H9 (cell line): Measurements from ENCODE around the gene CAND2. TPM values are rescaled to one million over a fixed set of nuclear protein-coding genes. Genes with fewer than 3 reads are reported as not detected.
A peak's percentile ranks its signal among the peaks of the same experiment; 100 is the strongest.

Source experiments
- DNase-seq: peaks from one replicate; pipeline ENCODE4 v3.0.0-alpha.2; 2017
- H2AFZ ChIP-seq: one replicate; pipeline ENCODE4 v1.6.1; 2013; ENCODE audit warnings: mild to moderate bottlenecking, low read length, control low read depth, moderate library complexity
- H2AK5ac ChIP-seq: 2 replicates; pipeline ENCODE4 v1.6.1; 2013; ENCODE audit warnings: low read length, control low read depth, mixed read lengths; ENCODE audit not compliant: insufficient read length
- H2BK120ac ChIP-seq: one replicate; pipeline ENCODE4 v1.6.1; 2013; ENCODE audit warnings: low read depth, mild to moderate bottlenecking, low read length, control low read depth, inconsistent platforms; ENCODE audit not compliant: poor library complexity, severe bottlenecking
- H2BK12ac ChIP-seq: 2 replicates; pipeline ENCODE4 v1.6.1; 2013; ENCODE audit warnings: low read length, control low read depth, mixed read lengths, low read depth; ENCODE audit not compliant: insufficient read length
- H2BK15ac ChIP-seq: 2 replicates; pipeline ENCODE4 v1.6.1; 2013; ENCODE audit warnings: low read depth, low read length, control low read depth
- H2BK20ac ChIP-seq: one replicate; pipeline ENCODE4 v1.6.1; 2013; ENCODE audit warnings: low read depth, mild to moderate bottlenecking, low read length, control low read depth, inconsistent platforms; ENCODE audit not compliant: poor library complexity, severe bottlenecking
- H2BK5ac ChIP-seq: 2 replicates; pipeline ENCODE4 v1.6.1; 2013; ENCODE audit warnings: low read length, control low read depth, mixed read lengths; ENCODE audit not compliant: insufficient read length
- H3K14ac ChIP-seq: 2 replicates; pipeline ENCODE4 v1.6.1; 2013; ENCODE audit warnings: low read length, control low read depth; ENCODE audit not compliant: insufficient read depth
- H3K18ac ChIP-seq: 2 replicates; pipeline ENCODE4 v1.6.1; 2013; ENCODE audit warnings: low read depth, mild to moderate bottlenecking, mixed read lengths, low read length, control low read depth; ENCODE audit not compliant: insufficient read length
- H3K23ac ChIP-seq: 2 replicates; pipeline ENCODE4 v1.6.1; 2013; ENCODE audit warnings: low read length, control low read depth, mixed read lengths, low read depth; ENCODE audit not compliant: insufficient read length
- H3K23me2 ChIP-seq: 2 replicates; pipeline ENCODE4 v1.6.1; 2013; ENCODE audit warnings: low read depth, mild to moderate bottlenecking, mixed read lengths, low read length, control low read depth; ENCODE audit not compliant: insufficient read length, poor library complexity, severe bottlenecking
- H3K27ac ChIP-seq: 2 replicates; pipeline ENCODE4 v1.5.1; 2013; ENCODE audit warnings: low read length, control low read depth, mixed read lengths, low read depth; ENCODE audit not compliant: insufficient read length
- H3K27me3 ChIP-seq: 2 replicates; pipeline ENCODE4 v1.6.1; 2013; ENCODE audit warnings: low read length, control low read depth, inconsistent platforms; ENCODE audit not compliant: insufficient read depth
- H3K4ac ChIP-seq: 2 replicates; pipeline ENCODE4 v1.6.1; 2013; ENCODE audit warnings: low read depth, mild to moderate bottlenecking, control low read depth, inconsistent platforms, low read length, moderate library complexity
- H3K4me1 ChIP-seq: 2 replicates; pipeline ENCODE4 v1.6.1; 2013; ENCODE audit warnings: low read length, control low read depth, inconsistent platforms; ENCODE audit not compliant: insufficient read depth
- H3K4me2 ChIP-seq: 2 replicates; pipeline ENCODE4 v1.6.1; 2013; ENCODE audit warnings: low read length, control low read depth, mixed read lengths; ENCODE audit not compliant: insufficient read length, insufficient read depth
- H3K56ac ChIP-seq: 2 replicates; pipeline ENCODE4 v1.6.1; 2013; ENCODE audit warnings: low read depth, mild to moderate bottlenecking, mixed read lengths, low read length, control low read depth; ENCODE audit not compliant: insufficient read length
- H3K79me1 ChIP-seq: 2 replicates; pipeline ENCODE4 v1.6.1; 2013; ENCODE audit warnings: low read depth, mild to moderate bottlenecking, moderate library complexity, low read length, control low read depth, inconsistent platforms; ENCODE audit not compliant: insufficient read depth, poor library complexity, severe bottlenecking
- H3K79me2 ChIP-seq: 2 replicates; pipeline ENCODE4 v1.6.1; 2013; ENCODE audit warnings: low read length, control low read depth, inconsistent platforms; ENCODE audit not compliant: insufficient read depth
- H3K9ac ChIP-seq: 2 replicates; pipeline ENCODE4 v1.6.1; 2013; ENCODE audit warnings: low read length, control low read depth, mixed read lengths; ENCODE audit not compliant: insufficient read length; ENCODE audit errors: extremely low read depth
- H3K9me3 ChIP-seq: one replicate; pipeline ENCODE4 v1.6.1; 2013; ENCODE audit warnings: low read depth, low read length, inconsistent platforms; ENCODE audit not compliant: control insufficient read depth
- H3T11ph ChIP-seq: one replicate; pipeline ENCODE4 v1.6.1; 2013; ENCODE audit warnings: mild to moderate bottlenecking, low read length, control low read depth, inconsistent platforms
- H4K20me1 ChIP-seq: one replicate; pipeline ENCODE4 v1.6.1; 2013; ENCODE audit not compliant: control insufficient read depth, insufficient read length, insufficient read depth
- H4K5ac ChIP-seq: 2 replicates; pipeline ENCODE4 v1.6.1; 2013; ENCODE audit warnings: low read depth, mild to moderate bottlenecking, mixed read lengths, low read length, control low read depth; ENCODE audit not compliant: insufficient read length
- H4K8ac ChIP-seq: replicated peaks from 2 replicates; pipeline ENCODE4 v1.6.1; 2013; ENCODE audit warnings: low read length, control low read depth, mixed read lengths, low read depth; ENCODE audit not compliant: insufficient read length
- H4K91ac ChIP-seq: 2 replicates; pipeline ENCODE4 v1.6.1; 2013; ENCODE audit warnings: low read depth, mild to moderate bottlenecking, moderate library complexity, mixed read lengths, low read length, control low read depth; ENCODE audit not compliant: insufficient read length
- H3K27ac Mint-ChIP-seq, 3 experiments: 2 replicates in 2 of 3; 3 replicates in 1 of 3; pipeline ENCODE4 v1.8.0; 2020 to 2021; ENCODE audit warnings: mixed read lengths in 3 of 3, mild to moderate bottlenecking in 1 of 3, moderate library complexity in 1 of 3
- H3K27me3 Mint-ChIP-seq: 2 replicates; pipeline ENCODE4 v1.8.0; 2021; ENCODE audit warnings: low read depth, mild to moderate bottlenecking, moderate library complexity, mixed read lengths
- H3K36me3 Mint-ChIP-seq, 3 experiments: 2 replicates in 2 of 3; 3 replicates in 1 of 3; pipeline ENCODE4 v1.8.0; 2020 to 2021; ENCODE audit warnings: low read depth in 3 of 3, mixed read lengths in 3 of 3; ENCODE audit not compliant: insufficient read depth in 1 of 3
- H3K4me1 Mint-ChIP-seq, 2 experiments: 2 replicates each; pipeline ENCODE4 v1.8.0; 2020; ENCODE audit warnings: mixed read lengths in 2 of 2
- H3K4me3 Mint-ChIP-seq, 2 experiments: 2 replicates in 1 of 2; 3 replicates in 1 of 2; pipeline ENCODE4 v1.8.0; 2020 to 2021; ENCODE audit warnings: mild to moderate bottlenecking in 2 of 2, mixed read lengths in 2 of 2, moderate library complexity in 1 of 2
- H3K9me3 Mint-ChIP-seq, 2 experiments: 2 replicates in 1 of 2; 3 replicates in 1 of 2; pipeline ENCODE4 v1.8.0; 2020; ENCODE audit warnings: mild to moderate bottlenecking in 2 of 2, mixed read lengths in 2 of 2, moderate library complexity in 1 of 2
- CTCF ChIP-seq: fragments of 200-600 bp; sonication (generic); conservative IDR thresholded peaks from 3 replicates; pipeline ENCODE4 v1.8.0; 2021; ENCODE audit warnings: antibody characterized with exemption, mild to moderate bottlenecking
- WGBS: extraction: QIAGEN DNeasy Blood & Tissue Kit; methylation state at CpG from one replicate; pipeline ENCODE4 v1.1.7; 2013; ENCODE audit warnings: missing lambda C conversion rate, low lambda C conversion rate, mixed read lengths; ENCODE audit not compliant: insufficient read length; ENCODE audit errors: extremely low coverage; 5-methylcytosine and 5-hydroxymethylcytosine counted together
- total RNA-seq: library from RNA; stranded (reverse); gene quantifications from 2 replicates; pipeline ENCODE4 v1.2.1, GENCODE V29; 2021

The CAND2 gene
- total RNA-seq, 1 experiment from 2014 or later = 10.7 TPM

GRCh38 chr3:12831301-12831866 lies 34.9 kb downstream of the CAND2 start:
- DNase-seq = no peak
- H3K9me3 ChIP-seq = no peaks in the 10 kb centered on the region
- Mint-ChIP-seq H3K9me3 (no peaks in the 10 kb centered on the region), H3K36me3 (peaks cover 30 to 66% (median 59%) of the 10 kb centered on the region in 3 experiments; a peak in 6 of 7 replicates), H3K4me1 (peaks cover 34 to 40% of the 10 kb centered on the region in 2 experiments), H3K27me3 (no peaks in the 10 kb centered on the region; the same call in 1 of the 2 replicates), H3K27ac (peak overlapping the region in 2 of 3 experiments; percentile 82 to 89; a peak in 4 of 7 replicates), H3K4me3 (no peak overlapping the region)
- no peak overlapping the region for H4K91ac ChIP-seq
- H3T11ph ChIP-seq = no peak overlapping the region
- H2BK20ac ChIP-seq = no peak overlapping the region
- H4K8ac ChIP-seq = no peak overlapping the region
- no CpG with 5 or more reads among the region's 5 CpGs for WGBS
- no peak overlapping the region for H3K9ac ChIP-seq
- no peak overlapping the region for H3K14ac ChIP-seq
- H2AFZ ChIP-seq = no peak overlapping the region
- no peak overlapping the region for H3K18ac ChIP-seq
- H3K56ac ChIP-seq = no peak overlapping the region
- H4K5ac ChIP-seq = no peak overlapping the region
- H2AK5ac ChIP-seq = no peak overlapping the region
- no peaks in the 10 kb centered on the region for H3K4me1 ChIP-seq
- H3K23me2 ChIP-seq = no peaks in the 10 kb centered on the region
- H3K79me2 ChIP-seq = no peaks in the 10 kb centered on the region
- no peaks in the 10 kb centered on the region for H3K79me1 ChIP-seq
- H2BK120ac ChIP-seq = no peak overlapping the region
- no peak for TF ChIP-seq CTCF
- H2BK5ac ChIP-seq = no peak overlapping the region
- no peak overlapping the region for H2BK15ac ChIP-seq
- H4K20me1 ChIP-seq = peaks cover 1% of the 10 kb centered on the region
- H3K23ac ChIP-seq = no peak overlapping the region
- no peak overlapping the region for H3K27ac ChIP-seq
- no peak overlapping the region for H2BK12ac ChIP-seq
- no peaks in the 10 kb centered on the region; the same call in 1 of the 2 replicates for H3K27me3 ChIP-seq
- no peak overlapping the region for H3K4me2 ChIP-seq
- H3K4ac ChIP-seq = no peak overlapping the region
